Tongue (tissue), 2 donors: Measurements from ENCODE around the gene FAM50A. TPM values are rescaled to one million over a fixed set of nuclear protein-coding genes. Genes with fewer than 3 reads are reported as not detected.

Experiments used
- DNase-seq: peaks from one replicate; pipeline ENCODE4 v3.0.0-alpha.2; 2015
- total RNA-seq: library from RNA; depleted of rRNA; stranded (reverse); fragments of >200 nt; gene quantifications from one replicate; pipeline ENCODE4 v1.2.3, GENCODE V29; 2014

FAM50A gene
- total RNA-seq, 1 donor from 2014 or later, result 27.5 TPM

DNA sequence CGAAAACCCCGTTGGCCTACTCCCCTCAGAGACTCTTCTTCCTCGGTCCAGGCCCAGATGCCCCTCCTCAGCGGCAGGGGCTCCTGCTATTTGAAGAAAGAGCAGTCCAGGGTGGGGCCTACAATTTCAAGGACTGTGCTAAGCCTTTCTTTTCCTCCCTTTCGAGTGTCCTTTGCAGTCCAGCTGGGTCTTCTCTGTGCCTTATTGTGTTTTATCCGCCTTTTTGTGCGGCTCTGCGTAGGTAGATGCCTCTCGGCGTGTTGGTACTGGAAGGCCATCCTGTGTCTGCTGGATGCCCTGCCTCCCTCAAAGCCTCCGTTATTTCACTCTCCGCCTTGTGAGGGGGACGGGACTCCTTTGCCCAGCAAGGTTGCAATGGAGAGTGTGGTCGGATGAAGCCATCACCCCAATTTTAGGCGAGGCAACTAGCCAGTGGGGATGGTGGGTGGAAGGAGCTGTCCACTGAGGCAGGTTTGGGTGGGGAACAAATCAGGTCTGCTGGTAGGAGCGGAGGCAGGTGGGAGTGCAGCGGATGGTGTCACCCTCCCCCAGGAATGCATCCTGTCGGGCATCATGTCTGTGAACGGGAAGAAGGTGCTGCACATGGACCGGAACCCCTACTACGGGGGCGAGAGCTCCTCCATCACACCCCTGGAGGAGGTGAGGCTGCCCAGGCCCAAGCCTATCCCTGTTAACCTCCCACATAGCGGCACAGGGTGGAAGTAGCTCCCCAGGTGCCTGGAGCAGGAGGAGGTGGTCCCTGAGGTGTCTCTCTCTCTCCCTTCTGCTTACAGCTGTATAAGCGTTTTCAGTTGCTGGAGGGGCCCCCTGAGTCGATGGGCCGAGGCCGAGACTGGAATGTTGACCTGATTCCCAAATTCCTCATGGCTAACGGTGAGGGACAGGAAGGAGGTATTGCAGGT is 5.7 kb upstream of the FAM50A start:
- no peak for DNase-seq

DNA sequence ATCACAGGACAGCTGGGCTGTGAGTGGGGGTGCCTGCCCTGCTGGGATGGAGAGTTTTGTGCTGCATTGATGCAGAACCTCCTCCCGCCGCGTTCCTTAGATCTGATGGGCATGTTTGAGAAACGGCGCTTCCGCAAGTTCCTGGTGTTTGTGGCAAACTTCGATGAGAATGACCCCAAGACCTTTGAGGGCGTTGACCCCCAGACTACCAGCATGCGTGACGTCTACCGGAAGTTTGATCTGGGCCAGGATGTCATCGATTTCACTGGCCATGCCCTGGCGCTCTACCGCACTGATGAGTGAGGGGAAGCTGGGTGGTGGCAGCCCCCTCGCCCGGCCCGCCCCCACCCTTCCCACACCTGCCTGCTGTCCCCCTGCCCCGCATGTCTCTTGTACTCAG is 4.1 kb upstream of the FAM50A start:
- no peak for DNase-seq

DNA sequence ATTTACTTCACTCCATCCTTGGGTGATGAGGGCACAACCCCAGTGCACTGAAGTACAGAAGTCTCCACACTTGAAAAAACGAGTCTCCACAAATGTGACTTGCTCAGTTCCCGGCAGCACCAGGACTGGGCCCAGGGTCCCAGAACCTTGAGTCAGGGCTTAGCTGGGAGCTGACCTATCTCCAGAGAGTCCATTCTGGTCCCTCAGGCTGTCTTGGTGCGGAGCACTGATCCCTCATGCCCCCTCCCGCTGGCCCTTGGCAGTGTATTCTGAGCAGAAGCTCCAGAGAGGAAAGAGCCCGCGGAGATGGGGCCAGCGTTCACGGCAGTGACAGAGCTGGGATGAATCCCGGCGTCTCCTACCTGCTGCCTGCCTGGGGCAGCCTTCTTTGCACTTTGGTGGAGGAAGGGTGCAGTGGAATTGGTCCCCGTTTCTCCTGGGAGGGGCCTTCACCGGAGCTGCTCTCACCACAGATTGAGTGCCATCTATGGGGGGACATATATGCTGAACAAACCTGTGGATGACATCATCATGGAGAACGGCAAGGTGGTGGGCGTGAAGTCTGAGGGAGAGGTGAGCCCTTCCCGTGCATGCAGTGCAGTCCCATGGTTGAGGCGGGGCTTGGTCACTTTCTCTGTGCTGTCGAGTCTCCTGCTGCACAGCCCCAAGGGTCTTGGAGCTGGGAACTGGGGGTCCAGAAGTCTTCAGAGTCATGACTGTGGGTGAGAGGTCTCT is 3.2 kb upstream of the FAM50A start:
- DNase-seq, result no peak

DNA sequence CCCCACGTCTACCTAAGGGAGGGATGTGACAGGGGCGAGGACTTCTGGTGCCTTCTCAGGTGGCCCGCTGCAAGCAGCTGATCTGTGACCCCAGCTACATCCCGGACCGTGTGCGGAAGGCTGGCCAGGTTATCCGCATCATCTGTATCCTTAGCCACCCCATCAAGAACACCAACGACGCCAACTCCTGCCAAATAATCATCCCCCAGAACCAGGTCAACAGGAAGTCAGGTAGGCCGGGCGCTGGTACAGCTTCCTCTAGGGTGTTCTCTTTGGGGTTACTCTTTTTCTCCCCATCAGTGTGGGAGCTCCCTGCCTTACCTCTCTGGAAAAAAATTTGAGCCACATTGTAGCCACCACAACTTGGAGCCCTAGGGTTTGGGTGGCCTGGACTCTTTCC is 2.4 kb upstream of the FAM50A start:
- no peak for DNase-seq

DNA sequence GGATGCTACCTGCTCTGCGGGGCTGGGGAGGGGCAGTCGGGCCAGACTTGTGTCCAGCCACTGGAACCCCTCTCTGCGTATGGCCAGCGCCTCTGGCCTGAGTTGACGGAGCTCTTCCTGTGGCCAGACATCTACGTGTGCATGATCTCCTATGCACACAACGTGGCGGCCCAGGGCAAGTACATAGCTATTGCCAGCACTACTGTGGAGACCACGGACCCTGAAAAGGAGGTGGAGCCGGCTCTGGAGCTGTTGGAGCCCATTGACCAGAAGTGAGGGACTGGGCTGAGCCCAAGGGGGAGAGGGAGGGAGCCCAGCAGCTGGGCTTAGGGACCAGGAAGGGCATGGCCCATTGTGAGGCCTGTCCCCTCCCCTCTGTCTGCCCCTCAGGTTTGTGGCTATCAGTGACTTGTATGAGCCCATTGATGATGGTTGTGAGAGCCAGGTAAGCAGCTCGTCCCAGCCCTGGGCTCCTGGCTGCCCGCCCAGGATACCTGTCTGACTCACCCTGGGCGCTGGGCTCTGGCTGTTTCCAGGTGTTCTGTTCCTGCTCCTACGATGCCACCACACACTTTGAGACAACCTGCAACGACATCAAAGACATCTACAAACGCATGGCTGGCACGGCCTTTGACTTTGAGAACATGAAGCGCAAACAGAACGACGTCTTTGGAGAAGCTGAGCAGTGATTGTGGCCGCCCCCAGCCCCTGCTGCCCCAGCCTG is 1.8 kb upstream of the FAM50A start:
- DNase-seq, result no peak

DNA sequence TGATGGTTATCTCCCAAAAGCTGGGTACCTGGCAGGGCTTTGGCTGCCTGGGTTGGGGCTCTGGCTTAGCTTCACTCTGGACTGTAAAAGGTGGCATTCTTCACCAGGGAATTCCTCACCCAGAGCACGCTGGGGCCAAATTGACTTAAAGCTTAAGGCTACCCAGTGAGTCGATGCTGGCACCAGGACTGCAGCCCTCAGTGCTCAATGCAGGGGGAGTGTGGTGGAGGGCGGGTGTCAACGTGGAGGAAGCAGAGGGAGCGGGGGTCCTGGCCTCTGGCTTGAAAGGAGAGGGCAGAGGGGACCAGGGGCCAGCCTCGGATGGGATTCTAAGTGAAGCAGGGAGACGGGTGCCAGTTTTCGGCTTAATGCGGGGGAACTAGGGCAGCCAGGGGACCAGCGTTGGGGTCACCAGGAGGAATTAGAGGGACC is 446 bp upstream of the FAM50A start:
- no peak for DNase-seq

DNA sequence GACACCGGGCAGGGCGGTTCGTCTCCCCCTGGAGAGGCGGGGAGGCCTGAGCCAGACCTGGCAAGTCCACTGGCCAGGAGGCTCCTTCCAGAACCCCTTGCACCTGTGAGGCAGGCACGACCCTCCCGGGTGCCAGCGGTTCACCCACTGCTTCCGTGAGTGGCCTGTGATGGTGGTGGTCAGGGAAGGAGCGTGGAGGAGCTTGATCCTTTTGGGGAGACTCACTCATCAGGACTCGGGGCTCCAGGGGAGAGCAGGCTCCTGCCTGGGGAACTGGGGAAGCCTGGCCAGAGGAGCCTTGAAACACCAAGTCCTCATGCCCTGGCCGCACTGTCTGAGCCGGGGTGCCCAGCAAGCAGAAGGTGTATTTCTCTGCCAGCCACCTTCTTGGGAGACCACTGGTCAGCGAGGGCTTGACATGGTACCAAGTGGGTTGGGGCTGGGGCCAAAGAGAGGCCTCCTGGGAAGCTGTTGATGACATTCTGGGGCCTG is 860 bp downstream of the FAM50A start:
- no peak for DNase-seq

DNA sequence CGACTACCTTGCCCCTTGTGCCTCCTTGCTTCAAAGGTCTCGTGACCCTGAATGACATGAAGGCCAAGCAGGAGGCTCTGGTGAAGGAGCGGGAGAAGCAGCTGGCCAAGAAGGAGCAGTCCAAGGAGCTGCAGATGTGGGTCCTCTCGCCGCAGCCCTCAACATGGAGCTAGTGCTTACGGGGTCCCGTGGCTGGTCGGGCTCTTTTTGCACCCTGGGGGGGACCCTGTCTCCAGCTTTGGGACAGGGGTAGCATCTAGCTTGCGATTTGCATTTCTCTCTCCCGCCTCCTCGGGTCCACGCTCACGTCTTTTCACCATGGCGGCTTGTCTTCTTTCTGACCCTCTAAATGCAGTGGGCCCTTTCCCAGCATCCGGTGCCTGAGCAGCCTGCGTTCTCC is 1.8 kb downstream of the FAM50A start:
- DNase-seq, result no peak

DNA sequence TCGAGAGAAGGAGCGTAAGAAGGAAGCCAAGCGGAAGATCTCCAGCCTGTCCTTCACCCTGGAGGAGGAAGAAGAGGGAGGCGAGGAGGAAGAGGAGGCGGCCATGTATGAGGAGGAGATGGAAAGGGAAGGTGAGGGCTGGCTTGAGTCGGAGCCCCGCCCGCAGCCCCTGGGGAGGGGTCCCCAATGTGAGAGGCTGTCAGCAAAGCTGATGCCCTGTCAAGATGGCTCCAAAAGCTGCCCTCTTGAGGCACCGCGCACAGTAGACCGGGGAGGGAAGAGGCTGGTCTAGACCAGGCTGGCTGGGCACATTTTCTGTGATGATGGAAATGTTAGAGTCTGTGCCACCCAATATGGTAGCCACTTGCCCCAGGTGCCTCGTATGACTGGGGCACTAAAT is 2.5 kb downstream of the FAM50A start:
- DNase-seq, result no peak

DNA sequence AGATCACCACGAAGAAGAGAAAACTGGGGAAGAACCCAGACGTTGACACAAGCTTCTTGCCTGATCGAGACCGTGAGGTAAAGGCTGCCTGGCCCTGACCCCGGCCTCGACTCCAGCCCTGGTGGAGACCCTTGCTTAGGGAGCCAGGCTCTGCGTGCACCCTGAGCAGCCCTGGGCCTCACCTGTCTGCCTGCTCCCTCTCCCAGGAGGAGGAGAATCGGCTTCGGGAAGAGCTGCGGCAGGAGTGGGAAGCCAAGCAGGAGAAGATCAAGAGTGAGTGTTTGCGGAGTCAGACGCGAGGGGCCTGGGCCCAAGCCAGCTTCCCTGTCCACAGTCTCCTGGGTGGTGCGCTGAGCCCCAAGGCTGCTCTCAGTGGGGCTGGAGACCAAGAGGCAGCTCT is 4.5 kb downstream of the FAM50A start:
- DNase-seq, result no peak

DNA sequence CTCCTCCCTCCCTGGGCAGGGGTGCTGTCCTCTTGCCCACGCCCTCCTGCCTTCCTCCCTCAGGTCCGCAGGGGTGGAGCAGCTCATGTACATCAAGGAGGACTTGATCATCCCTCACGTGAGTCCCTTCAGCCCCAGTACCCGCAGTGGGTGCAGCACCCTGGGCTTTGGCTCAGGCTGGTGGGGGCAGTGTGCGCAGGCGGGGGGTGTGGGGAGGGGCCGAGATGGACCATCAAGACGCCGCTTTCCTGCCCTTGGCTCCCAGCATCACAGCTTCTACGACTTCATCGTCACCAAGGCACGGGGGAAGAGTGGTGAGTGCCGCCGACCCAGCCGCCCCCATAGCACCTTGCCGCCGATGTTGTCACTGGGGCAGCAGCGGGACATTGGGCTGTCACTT is 5.7 kb downstream of the FAM50A start:
- DNase-seq, result no peak

DNA sequence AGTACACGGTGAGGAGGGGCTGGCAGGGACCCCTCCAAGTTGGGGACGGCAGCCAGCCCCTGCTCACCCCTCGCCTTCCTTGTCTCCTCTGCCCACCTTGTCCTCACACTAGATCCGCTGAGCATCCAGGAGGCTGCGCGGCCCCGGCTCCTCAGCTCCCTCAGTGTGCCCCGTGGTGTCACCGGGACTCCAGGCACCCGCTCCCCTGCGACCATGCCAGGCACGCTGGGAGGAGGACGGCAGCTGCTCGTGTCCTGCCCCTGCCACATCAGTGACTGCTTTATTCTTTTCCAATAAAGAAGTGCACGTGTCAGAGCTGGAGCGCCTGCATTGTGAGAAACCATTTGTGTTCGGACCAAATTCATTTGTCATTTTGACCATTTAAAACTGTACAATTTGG is 6.4 kb downstream of the FAM50A start:
- DNase-seq, result no peak

DNA sequence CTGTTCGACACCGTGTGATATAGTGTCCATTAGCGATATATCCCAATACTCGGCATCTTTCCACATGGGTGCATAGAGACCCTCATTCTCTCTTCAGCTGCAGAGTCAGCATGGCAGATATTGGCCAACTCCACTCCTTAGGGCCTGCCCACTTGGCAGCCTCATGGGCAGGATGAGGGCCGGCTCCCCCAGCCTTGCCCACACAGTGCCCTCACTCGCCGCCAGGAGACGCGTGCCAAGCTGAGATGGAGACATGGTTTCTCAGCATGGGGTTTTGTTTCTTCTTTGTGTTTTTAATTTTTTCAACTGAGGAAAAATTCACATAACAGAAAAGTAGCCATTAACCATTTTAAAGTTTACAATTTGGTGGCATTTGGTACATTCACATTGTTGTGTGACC is 8.9 kb downstream of the FAM50A start:
- no peak for DNase-seq

DNA sequence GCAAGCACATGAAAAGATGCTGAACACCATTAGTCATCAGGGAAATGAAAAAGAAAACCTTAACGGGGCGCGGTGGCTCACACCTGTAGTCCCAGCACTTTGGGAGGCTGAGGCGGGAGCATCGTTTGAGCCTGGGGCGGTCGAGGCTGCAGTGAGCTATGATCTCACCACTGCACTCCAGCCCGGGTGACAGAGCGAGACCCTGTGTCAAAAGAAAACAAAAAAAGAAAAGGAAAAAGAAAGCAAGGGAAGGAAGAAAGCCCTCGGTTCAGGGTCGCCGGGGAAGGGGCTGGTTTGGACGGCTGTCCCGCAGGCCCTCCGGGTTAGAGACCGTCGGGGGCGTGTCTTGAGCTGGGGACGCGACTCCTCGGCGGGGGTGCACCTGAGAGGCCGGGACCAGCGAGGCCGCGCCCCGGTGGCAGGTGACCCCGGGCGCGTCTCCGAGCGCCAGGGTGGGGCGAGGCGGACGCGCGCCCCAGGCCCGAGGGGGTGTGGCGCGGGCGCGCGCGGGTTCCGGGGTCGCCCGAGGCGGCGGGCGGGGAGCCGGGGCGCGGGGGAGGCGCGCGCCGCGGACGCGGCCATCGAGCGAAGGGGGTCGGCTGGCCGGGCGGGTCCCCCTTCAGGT is 13.7 kb downstream of the FAM50A start:
- DNase-seq, result peak; percentile 32

DNA sequence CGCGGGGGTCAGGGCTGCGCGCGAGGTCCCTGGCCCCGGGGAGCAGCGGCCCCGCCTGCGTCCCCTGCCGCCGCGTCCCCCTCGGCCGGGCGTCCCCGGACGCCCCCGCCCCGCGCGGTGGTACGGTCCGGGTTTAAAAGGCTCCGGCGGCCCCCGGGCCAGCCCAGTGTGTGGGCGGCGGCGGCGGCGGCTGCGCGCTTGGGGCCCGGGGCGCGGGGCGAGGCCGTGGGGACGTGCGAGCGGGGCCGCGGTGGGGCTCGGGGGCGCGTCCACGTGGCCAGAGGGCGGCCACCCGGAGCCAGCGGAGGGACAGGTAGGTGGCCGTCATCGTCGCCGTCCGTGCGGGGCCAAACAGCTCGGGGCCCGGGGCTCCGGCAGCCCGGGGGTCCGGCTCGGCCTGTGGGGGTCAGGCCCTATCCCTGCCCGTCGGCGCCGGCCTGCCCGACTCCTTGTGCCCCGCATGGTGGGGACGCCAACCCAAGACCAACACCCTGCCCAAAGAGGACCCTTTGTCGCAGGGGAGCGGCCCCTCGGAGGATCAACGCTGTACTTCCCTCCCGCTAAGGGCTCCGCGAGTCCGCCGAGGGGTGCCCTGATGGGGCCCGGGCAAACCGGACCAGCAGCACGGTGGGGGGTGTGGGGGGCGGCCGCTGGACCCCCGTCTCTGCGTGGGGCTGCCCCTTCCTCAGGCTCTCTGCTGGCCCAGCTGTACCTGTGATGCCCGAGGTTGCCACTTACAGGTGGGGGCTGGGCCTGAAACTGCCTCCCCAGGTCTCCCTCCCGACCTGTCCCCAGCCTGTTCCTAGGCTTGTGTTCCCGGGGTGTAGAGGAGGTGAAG is 14.4 kb downstream of the FAM50A start, which contains the start of gene PLXNA3:
Gene PLXNA3 (plus strand): TSS at position 166 of the 838 bp plus-strand sequence. CDS start 1,903 bp downstream, outside the sequence.
- DNase-seq, result peak; percentile 64

DNA sequence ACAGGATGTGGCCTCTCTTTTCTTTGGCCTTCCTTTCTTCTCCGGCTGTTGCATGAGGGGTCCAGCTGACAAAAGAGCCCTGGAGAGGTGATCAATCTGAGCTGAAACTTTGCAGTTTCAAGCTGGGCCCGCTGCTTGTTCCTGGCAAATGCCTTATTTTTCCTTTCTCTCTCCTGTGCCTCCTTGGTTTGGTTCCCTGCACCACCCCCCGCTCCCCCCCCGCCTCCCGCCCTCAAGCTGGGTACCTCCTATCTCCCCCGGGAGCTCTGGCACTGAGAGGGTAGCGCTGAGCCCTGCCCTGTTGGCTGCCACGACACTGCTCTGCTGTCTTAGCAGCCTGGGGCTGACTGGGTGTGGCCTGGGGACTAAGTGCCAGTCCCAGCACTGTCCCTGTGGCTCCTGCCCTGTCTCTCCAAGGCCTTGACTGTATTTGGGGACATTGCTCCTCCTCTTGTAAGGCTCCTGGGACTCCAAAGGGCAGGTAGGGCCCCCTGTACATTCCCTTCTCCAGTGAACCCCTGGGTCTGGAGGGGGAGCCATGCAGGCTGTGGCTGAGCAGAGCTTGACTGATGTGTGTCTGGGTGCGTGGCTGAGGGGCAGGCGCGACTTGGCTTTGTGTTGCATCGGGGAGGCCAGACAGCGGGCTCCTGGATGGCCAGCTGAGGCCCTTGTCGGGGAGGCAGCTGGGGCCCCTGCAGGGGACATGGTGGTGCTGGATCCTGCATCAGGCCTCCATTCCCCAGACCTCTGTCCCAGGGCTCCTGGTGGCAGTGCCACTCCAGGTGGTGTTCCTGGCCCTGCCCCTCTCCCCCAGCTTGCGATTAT is 15.2 kb downstream of the FAM50A start:
- peak; percentile 36 for DNase-seq

DNA sequence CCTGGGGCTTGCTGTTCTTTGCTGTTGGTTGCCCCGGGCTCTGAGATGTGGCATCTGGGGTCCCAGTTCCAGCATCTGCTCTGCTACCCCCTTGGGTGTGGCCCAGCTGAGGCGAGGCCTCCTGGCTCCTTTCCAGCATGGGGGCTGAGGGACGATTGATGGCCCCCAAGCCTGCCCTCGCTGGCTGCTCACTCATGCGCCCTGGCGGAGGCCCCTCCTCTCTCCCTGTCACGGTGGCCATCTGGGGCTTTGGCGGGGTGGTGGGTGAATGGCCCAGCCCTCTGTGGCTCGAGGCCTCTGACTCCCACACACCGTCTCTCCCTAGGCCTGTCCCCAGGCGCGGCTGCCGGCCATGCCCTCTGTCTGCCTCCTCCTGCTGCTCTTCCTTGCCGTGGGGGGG is 15.9 kb downstream of the FAM50A start:
- no peak for DNase-seq

DNA sequence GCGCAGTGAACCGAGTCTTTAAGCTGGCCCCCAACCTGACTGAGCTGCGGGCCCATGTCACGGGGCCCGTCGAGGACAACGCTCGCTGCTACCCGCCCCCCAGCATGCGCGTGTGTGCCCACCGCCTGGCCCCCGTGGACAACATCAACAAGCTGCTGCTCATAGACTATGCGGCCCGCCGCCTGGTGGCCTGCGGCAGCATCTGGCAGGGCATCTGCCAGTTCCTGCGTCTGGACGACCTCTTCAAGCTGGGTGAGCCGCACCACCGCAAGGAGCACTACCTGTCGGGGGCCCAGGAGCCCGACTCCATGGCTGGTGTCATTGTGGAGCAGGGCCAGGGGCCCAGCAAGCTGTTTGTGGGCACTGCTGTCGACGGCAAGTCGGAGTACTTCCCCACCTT is 16.4 kb downstream of the FAM50A start:
- DNase-seq, result no peak

DNA sequence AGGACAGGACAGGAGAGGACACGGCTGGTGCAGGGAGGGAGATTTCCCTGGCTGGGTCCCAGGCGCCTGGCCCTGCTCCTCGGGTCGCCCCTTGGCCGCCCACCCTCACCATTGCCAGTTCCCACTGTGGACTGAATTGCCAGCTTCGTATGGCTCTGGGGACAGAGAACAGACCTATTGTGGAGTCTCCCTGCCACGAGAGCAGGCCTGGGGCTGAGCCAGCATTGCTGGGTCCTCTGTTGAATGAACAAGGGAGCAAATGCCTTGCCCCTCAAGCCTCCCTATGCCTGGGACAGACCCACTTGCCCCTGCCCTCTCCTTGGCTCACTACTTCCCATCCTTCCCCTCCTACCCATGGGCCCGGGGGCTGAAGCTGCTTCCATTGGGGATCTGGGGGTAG is 18.5 kb downstream of the FAM50A start:
- DNase-seq, result no peak

DNA sequence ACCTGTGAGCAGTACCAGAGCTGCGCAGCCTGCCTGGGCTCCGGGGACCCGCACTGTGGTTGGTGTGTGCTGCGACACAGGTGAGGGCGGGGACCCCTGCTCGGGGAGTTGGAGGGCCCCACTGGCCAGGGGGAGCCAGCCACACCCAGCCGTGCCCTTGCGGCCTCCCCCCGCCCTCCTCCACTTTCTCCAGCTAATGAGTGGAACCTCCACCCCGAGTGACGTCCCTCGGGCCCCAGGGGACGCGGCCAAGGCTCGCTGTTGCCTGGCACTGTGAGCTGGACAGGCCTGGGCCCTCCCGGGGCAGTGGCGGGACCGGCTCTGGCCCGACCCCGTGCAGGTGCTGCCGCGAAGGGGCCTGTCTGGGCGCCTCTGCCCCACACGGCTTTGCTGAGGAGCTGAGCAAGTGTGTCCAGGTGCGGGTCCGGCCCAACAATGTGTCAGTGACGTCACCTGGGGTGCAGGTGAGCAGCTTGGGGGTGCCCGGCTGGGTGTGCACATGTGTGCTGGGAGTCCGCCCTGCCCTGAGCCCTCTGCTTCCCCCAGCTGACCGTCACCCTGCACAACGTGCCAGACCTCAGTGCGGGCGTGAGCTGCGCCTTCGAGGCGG is 19.8 kb downstream of the FAM50A start:
- DNase-seq, result no peak
